ENCODE data around the gene PRAMEF12. TPM values are rescaled to one million over a fixed set of nuclear protein-coding genes. Genes with fewer than 3 reads are reported as not detected.

The PRAMEF12 gene
- total RNA-seq, 1 donor from 2014 or later: not detected

DNA sequence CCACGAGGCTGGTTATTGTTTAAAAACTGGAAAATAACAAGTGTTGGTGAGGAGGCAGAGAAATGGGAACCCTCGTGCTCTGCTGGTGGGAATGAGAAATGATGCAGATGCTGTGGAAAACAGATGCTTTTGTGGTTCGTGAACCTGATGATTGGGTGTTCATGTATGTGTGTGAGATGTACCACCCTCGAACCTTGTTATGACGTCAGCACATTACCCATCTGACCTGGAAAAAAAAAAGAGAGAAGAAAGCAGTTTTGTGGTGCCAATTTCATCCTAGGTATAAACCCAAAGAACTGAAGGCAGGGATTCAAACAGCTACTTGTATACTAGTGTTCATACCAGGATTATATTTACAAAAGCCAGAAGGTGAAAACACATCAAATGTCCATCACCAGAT is 33.9 kb upstream of the PRAMEF12 start:
- Mint-ChIP-seq H3K4me3 (no peak overlapping the region), H3K9me3 (peaks cover 30% of the 10 kb centered on the region), H3K36me3 (no peaks in the 10 kb centered on the region), H3K27me3 (ENCODE audit: low read depth) (peaks cover 27% of the 10 kb centered on the region), H3K4me1 (no peaks in the 10 kb centered on the region), H3K27ac (no peak overlapping the region)
- DNase-seq (ENCODE audit: low spot score in 2 of 2, unreplicated experiment in 2 of 2): no peak
- TF ChIP-seq, protein P1, sequence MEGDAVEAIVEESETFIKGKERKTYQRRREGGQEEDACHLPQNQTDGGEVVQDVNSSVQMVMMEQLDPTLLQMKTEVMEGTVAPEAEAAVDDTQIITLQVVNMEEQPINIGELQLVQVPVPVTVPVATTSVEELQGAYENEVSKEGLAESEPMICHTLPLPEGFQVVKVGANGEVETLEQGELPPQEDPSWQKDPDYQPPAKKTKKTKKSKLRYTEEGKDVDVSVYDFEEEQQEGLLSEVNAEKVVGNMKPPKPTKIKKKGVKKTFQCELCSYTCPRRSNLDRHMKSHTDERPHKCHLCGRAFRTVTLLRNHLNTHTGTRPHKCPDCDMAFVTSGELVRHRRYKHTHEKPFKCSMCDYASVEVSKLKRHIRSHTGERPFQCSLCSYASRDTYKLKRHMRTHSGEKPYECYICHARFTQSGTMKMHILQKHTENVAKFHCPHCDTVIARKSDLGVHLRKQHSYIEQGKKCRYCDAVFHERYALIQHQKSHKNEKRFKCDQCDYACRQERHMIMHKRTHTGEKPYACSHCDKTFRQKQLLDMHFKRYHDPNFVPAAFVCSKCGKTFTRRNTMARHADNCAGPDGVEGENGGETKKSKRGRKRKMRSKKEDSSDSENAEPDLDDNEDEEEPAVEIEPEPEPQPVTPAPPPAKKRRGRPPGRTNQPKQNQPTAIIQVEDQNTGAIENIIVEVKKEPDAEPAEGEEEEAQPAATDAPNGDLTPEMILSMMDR (IDR thresholded peaks at IDR 0.05; ENCODE audit: unreplicated experiment): no peak

DNA sequence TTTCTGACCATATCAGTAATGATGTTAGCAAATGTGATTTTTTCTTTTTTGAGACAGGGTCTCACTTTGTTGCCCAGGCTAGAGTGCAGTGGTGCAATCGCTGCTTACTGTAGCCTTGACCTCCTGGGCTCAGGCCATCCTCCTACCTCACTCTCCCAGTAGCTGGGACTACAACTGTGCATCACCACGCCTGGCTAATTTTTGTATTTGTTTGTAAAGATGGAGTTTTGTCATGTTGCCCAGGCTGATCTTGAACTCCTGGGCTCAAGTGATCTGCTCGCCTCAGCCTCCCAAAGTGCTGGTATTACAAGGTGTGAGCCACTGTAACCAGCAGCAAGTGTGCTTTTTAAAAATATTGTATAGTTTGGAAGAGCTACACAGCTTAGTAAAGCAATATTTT is 31.6 kb upstream of the PRAMEF12 start:
- H3K36me3 Mint-ChIP-seq: no peaks in the 10 kb centered on the region
- TF ChIP-seq, protein P1 (IDR thresholded peaks at IDR 0.05; ENCODE audit: unreplicated experiment): no peak
- H3K9me3 Mint-ChIP-seq: peaks cover 17% of the 10 kb centered on the region
- H3K4me3 Mint-ChIP-seq: no peak overlapping the region
- peaks cover 1% of the 10 kb centered on the region for H3K4me1 Mint-ChIP-seq
- H3K27ac Mint-ChIP-seq: no peak overlapping the region
- peaks cover 22% of the 10 kb centered on the region for H3K27me3 Mint-ChIP-seq (ENCODE audit: low read depth)
- no peak for DNase-seq (ENCODE audit: low spot score in 2 of 2, unreplicated experiment in 2 of 2)

DNA sequence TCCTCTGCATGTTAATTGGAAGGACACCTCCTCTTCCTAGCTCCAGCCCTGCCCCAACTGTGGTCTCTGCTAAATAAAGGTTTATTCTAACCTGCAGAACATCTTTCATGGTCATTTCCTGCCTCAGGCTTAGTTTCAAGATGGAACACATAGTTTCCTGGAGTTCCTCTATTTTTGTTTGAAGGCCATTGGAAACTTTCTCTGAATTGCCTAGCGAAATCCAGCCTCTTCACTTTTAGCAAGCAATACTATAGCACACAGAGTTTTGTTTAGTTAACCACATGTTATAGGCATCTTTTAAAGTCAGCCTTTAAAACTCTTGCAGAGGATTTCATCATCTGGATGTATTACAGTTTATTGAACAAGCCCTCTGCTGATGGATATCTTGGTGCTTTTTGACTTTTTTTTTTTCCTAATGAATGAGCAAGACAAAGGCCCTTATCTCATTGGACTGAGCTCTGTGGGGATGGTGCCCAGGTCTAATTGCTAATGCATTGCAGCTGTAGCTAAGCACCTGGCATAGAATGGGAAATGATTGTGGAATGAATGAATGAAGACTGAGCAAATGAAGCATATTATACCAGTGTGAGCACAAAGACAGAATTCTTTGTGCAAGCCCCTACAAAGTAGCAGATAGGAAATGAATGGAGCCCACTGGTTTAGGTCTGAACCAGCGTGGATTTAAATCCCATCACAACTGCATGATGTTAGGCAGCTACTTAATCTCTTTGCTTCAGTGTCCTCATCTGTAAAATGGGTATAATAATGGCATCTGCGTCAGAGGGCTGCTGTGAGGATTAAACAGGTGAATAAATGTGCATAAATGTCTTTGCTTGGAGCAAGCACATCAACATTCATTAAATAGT is 28.2 kb upstream of the PRAMEF12 start:
- TF ChIP-seq, protein P1 (IDR thresholded peaks at IDR 0.05; ENCODE audit: unreplicated experiment): no peak
- Mint-ChIP-seq H3K4me1 (peaks cover 1% of the 10 kb centered on the region), H3K27me3 (ENCODE audit: low read depth) (peaks cover 5% of the 10 kb centered on the region), H3K9me3 (peaks cover 34% of the 10 kb centered on the region), H3K4me3 (no peak overlapping the region), H3K27ac (no peak overlapping the region), H3K36me3 (no peaks in the 10 kb centered on the region)
- no peak for DNase-seq (ENCODE audit: low spot score in 2 of 2, unreplicated experiment in 2 of 2)

DNA sequence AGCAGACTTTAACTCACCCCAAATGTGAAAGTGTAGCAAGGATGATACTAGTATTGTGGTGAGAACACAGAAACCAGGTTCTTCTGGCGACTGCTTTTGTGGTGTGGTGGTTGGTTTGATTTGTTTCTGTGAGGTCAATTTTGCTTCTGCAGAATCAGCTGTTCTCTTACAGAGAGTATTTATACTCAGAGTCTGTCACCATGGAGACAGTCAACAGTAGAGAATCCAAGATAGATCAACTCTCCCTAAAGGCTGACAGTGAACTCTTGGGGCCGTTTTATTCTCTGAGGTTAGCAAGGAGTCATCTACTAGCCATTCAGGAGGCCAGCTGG is 27.6 kb upstream of the PRAMEF12 start, which contains the start of gene CFAP107:
CFAP107 (plus strand) TSS at position 209 of the 332 bp plus-strand sequence. CDS start 231 bp downstream, outside the sequence.
- Mint-ChIP-seq H3K4me1 (peaks cover 1% of the 10 kb centered on the region), H3K27me3 (ENCODE audit: low read depth) (peaks cover 7% of the 10 kb centered on the region), H3K27ac (no peak within 1 kb of the TSS), H3K4me3 (no peak within 1 kb of the TSS), H3K36me3 (no peaks in the 10 kb centered on the region), H3K9me3 (peaks cover 40% of the 10 kb centered on the region)
- DNase-seq (ENCODE audit: low spot score in 2 of 2, unreplicated experiment in 2 of 2): no peak
- TF ChIP-seq, protein P1 (IDR thresholded peaks at IDR 0.05; ENCODE audit: unreplicated experiment): no peak

DNA sequence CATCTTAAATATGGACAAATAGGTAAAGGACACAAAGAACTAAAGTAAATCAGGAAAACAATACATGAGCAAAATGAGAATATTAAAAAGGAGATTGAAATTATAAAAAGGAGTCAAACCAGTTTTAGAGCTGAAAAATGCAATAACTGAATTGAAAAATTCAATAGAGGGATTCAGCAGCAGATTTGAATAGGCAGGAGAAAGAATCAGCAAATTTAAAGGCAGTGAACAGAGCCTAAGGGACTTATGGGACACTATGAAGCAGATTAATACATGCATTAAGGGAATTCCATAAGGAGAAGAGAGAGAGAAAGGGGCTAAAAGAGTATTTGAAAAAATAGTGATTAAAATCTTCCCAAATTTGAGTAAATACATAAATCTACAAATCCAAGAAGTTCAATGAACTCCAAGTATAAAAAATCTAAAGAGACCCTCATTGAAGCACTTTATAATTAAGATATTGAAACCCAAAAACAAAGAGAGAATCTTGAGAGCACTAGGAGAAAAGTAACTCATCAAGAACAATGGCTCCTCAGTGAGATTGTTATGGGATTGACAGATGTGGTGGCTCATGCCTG is 24.7 kb upstream of the PRAMEF12 start:
- no peak overlapping the region for H3K27ac Mint-ChIP-seq
- TF ChIP-seq, protein P1 (IDR thresholded peaks at IDR 0.05; ENCODE audit: unreplicated experiment): no peak
- no peak overlapping the region for H3K4me3 Mint-ChIP-seq
- peaks cover 1% of the 10 kb centered on the region for H3K4me1 Mint-ChIP-seq
- peaks cover 14% of the 10 kb centered on the region for H3K27me3 Mint-ChIP-seq (ENCODE audit: low read depth)
- H3K9me3 Mint-ChIP-seq: peaks cover 42% of the 10 kb centered on the region
- H3K36me3 Mint-ChIP-seq: no peaks in the 10 kb centered on the region
- DNase-seq (ENCODE audit: low spot score in 2 of 2, unreplicated experiment in 2 of 2): no peak

All from mesothelial cell of epicardium (in vitro differentiated cells).